KMS-11 (cell line): ENCODE data around the gene ABCE1.
"Not testable (repeated sequence)": the region's sequence is repeated elsewhere in the genome, so short reads cannot be mapped to it uniquely, and the experiment has no call there.

Source experiments
- H2AFZ ChIP-seq: fragments of 200-600 bp; sonication (generic); 2 replicates; pipeline ENCODE4 v1.6.1; 2016; ENCODE audit warnings: antibody characterized with exemption, mixed run types, low read depth
- H3K27ac ChIP-seq: fragments of 200-600 bp; sonication (generic); 2 replicates; pipeline ENCODE4 v1.6.1; 2016; ENCODE audit warnings: mild to moderate bottlenecking, mixed run types
- H3K27me3 ChIP-seq: fragments of 200-600 bp; sonication (generic); 2 replicates; pipeline ENCODE4 v1.6.1; 2017; ENCODE audit warnings: mild to moderate bottlenecking, low read depth, mixed run types, moderate library complexity; ENCODE audit not compliant: insufficient read depth
- H3K36me3 ChIP-seq: fragments of 200-600 bp; sonication (generic); 2 replicates; pipeline ENCODE4 v1.6.1; 2017; ENCODE audit warnings: mild to moderate bottlenecking, mixed run types; ENCODE audit not compliant: insufficient read depth
- H3K4me1 ChIP-seq: fragments of 200-600 bp; sonication (generic); 2 replicates; pipeline ENCODE4 v1.6.1; 2016; ENCODE audit warnings: mild to moderate bottlenecking, low read depth, mixed run types; ENCODE audit not compliant: poor library complexity, severe bottlenecking
- H3K4me2 ChIP-seq: fragments of 200-600 bp; sonication (generic); 2 replicates; pipeline ENCODE4 v1.7.0; 2016; ENCODE audit warnings: mild to moderate bottlenecking, mixed run types
- H3K4me3 ChIP-seq: fragments of 200-600 bp; sonication (generic); IDR thresholded peaks from 2 replicates; pipeline ENCODE4 v1.6.1; 2017; ENCODE audit warnings: low read depth, low read length, mixed read lengths; ENCODE audit not compliant: insufficient read depth
- H3K79me2 ChIP-seq: fragments of 200-600 bp; sonication (generic); 2 replicates; pipeline ENCODE4 v1.6.1; 2016; ENCODE audit warnings: low read depth, mixed run types; ENCODE audit not compliant: insufficient read depth
- H3K9ac ChIP-seq: fragments of 200-600 bp; sonication (generic); 2 replicates; pipeline ENCODE4 v1.6.1; 2016; ENCODE audit warnings: mild to moderate bottlenecking, mixed run types
- H4K20me1 ChIP-seq: fragments of 200-600 bp; sonication (generic); 2 replicates; pipeline ENCODE4 v1.6.1; 2016; ENCODE audit warnings: mild to moderate bottlenecking, mixed run types; ENCODE audit not compliant: insufficient read depth
- CTCF ChIP-seq: fragments of 200-600 bp; sonication (generic); conservative IDR thresholded peaks from 2 replicates; pipeline ENCODE4 v1.6.1; 2017; ENCODE audit warnings: low read depth, mild to moderate bottlenecking, antibody characterized with exemption, low read length, moderate library complexity, mixed read lengths

ABCE1 gene

DNA sequence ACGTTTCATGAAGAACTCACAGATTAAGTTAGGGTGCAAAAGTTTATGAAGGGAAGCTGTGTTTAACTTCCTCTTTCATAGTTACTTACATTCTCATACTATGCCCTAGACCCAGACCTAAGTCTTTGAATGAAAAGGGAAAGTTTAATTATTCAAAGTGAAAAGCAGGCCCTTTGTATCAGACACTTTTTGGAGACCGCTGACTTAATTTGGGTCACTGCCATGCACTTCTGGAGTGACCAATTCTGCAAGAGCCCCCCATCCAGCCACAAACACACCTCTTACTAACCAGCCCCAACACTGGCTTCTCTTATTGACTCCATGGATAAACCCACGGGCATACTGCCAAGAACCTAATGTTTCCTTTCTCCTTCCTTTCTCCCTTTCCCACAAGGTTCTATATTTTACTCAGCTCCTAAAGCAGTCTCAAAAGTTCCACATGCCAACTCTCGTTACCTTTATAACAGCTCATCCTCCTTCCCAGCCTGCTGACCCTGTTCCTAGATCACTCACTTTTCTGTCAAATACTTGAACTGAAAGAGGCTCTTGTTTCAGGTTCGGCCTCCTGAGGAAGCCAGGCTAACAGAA lies 34.5 kb downstream of the ABCE1 start:
- no peak overlapping the region for H3K4me3 ChIP-seq
- no peak overlapping the region for H3K27ac ChIP-seq
- no peaks in the 10 kb centered on the region; the same call in 1 of the 2 replicates for H3K36me3 ChIP-seq
- H3K27me3 ChIP-seq: no peaks in the 10 kb centered on the region
- H3K4me1 ChIP-seq: peaks cover 64% of the 10 kb centered on the region
- H4K20me1 ChIP-seq: no peaks in the 10 kb centered on the region
- no peak overlapping the region for H2AFZ ChIP-seq
- H3K4me2 ChIP-seq: no peak overlapping the region; the same call in 1 of the 2 replicates
- H3K79me2 ChIP-seq: no peaks in the 10 kb centered on the region
- no peak overlapping the region for H3K9ac ChIP-seq
- no peak for TF ChIP-seq CTCF

DNA sequence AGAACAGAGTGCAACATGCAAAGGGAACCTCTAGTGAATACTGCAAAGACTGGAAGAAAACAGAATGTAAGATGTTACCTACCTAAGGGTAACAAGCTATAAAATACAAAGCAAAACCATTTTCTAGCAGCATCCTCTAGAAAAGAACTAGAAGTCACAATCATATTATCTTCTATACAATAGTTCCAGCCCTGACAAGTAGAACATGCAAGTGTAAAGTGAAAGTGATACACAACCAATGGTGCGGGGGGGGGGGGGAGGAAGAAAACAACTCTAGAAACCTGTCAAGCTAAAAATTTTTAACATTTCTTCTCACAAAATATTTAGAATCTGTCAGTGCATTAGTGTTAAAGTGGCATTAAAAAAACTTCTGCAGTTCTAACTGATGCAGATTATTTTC lies 38.1 kb downstream of the ABCE1 start:
- H2AFZ ChIP-seq, H3K4me2 ChIP-seq, H3K27ac ChIP-seq, H3K4me3 ChIP-seq, H4K20me1 ChIP-seq, H3K9ac ChIP-seq, H3K27me3 ChIP-seq, H3K79me2 ChIP-seq: not testable (repeated sequence)
- peaks cover 16% of the 10 kb centered on the region; the same call in 1 of the 2 replicates for H3K36me3 ChIP-seq
- peaks cover 30% of the 10 kb centered on the region for H3K4me1 ChIP-seq

- H3K4me1 ChIP-seq: no peaks in the 10 kb centered on the region
- H4K20me1 ChIP-seq: no peaks in the 10 kb centered on the region
- H3K27ac ChIP-seq: no peak overlapping the region
- H3K27me3 ChIP-seq: no peaks in the 10 kb centered on the region
- no peak overlapping the region for H2AFZ ChIP-seq
- no peak overlapping the region for H3K4me3 ChIP-seq
- TF ChIP-seq CTCF: no peak
- peaks cover 18% of the 10 kb centered on the region; the same call in 1 of the 2 replicates for H3K36me3 ChIP-seq
- no peaks in the 10 kb centered on the region for H3K79me2 ChIP-seq
- H3K9ac ChIP-seq: no peak overlapping the region
- H3K4me2 ChIP-seq: no peak overlapping the region
Observed at GRCh38 chr4:145148980-145149379, 50.9 kb downstream of the ABCE1 start.

DNA sequence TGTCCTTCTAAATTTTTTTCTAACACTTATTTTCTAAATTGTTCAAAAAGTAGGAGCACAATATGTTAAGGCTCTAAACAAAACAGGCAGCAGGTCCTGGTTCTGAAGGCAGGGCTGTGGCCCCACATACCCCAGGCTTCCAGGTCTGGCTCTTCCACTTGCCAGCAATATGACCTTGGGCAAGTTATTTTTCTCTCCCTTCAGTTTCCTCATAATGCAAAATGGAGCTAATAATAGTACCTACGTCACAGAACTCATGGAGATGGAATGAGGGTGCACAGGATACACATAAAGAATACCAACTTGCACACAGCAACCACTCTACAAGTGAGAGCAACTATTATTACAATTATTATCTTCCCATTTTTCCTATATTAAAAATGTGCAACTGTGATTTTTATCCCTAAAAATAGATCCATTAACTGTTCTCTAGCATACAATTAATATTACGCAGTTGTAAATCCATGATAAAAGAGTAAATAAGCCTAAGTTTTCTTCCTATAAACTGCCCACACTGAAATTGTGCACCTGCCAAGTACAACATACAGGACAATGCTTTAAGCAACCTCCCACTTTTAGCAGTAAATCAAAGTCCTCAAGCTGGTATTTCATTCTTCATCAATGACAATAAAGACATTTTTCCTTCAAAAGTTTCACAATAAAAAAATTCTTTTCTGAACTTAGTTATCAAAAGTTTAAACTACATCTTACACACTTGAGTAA lies 55.2 kb downstream of the ABCE1 start:
- Histone ChIP-seq H3K9ac (no peak overlapping the region), H2AFZ (no peak overlapping the region), H3K4me3 (no peak overlapping the region), H3K27me3 (no peaks in the 10 kb centered on the region), H4K20me1 (no peaks in the 10 kb centered on the region), H3K79me2 (no peaks in the 10 kb centered on the region), H3K4me1 (peaks cover 14% of the 10 kb centered on the region), H3K27ac (no peak overlapping the region), H3K4me2 (no peak overlapping the region), H3K36me3 (no peaks in the 10 kb centered on the region)
- TF ChIP-seq CTCF: no peak

- no peak overlapping the region for H3K27ac ChIP-seq
- no peaks in the 10 kb centered on the region for H3K36me3 ChIP-seq
- no peaks in the 10 kb centered on the region for H3K27me3 ChIP-seq
- H3K4me2 ChIP-seq: no peak overlapping the region
- H3K4me1 ChIP-seq: peaks cover 14% of the 10 kb centered on the region
- H3K79me2 ChIP-seq: no peaks in the 10 kb centered on the region
- H3K9ac ChIP-seq: no peak overlapping the region
- no peaks in the 10 kb centered on the region for H4K20me1 ChIP-seq
- TF ChIP-seq CTCF: no peak
- H2AFZ ChIP-seq: no peak overlapping the region
- no peak overlapping the region for H3K4me3 ChIP-seq
Observed at GRCh38 chr4:145153904-145154298, 55.8 kb downstream of the ABCE1 start.
